GM10266 (cell line): Measurements from ENCODE around the gene GRAMD2B.

ENCODE experiments used
- DNase-seq: peaks from one replicate; pipeline ENCODE4 v3.0.0; 2012; ENCODE audit errors: extremely low spot score
- CTCF ChIP-seq: IDR thresholded peaks from 2 replicates; pipeline ENCODE4 v1.5.1; 2012; ENCODE audit warnings: mild to moderate bottlenecking, low read depth; ENCODE audit not compliant: control insufficient read depth, insufficient read depth; ENCODE audit errors: missing control alignments

Gene GRAMD2B

GRCh38 chr5:126413856-126414255 lies 9.4 kb upstream of the GRAMD2B start:
- no peak for DNase-seq
- no peak for TF ChIP-seq CTCF

GRCh38 chr5:126414874-126415502 lies 8.2 kb upstream of the GRAMD2B start:
- TF ChIP-seq CTCF: no peak
- no peak for DNase-seq

- TF ChIP-seq CTCF: no peak
Measured at GRCh38 chr5:126415789-126416188, 7.4 kb upstream of the GRAMD2B start.

GRCh38 chr5:126416266-126416925 lies 6.8 kb upstream of the GRAMD2B start:
- no peak for DNase-seq
- TF ChIP-seq CTCF: no peak

More at GRCh38 chr5:126415789-126416188, 7.4 kb upstream of the GRAMD2B start:
- DNase-seq: no peak

GRCh38 chr5:126417178-126417577 lies 6.0 kb upstream of the GRAMD2B start:
- DNase-seq: no peak
- no peak for TF ChIP-seq CTCF

GRCh38 chr5:126419102-126419501 lies 4.1 kb upstream of the GRAMD2B start:
- DNase-seq: no peak
- TF ChIP-seq CTCF: no peak

- no peak for DNase-seq
Measured at GRCh38 chr5:126428421-126428820, 5.2 kb downstream of the GRAMD2B start.

More at GRCh38 chr5:126428421-126428820, 5.2 kb downstream of the GRAMD2B start:
- no peak for TF ChIP-seq CTCF
